Omental fat pad (tissue), 4 donors: ENCODE data around the gene AKNA. TPM values are rescaled to one million over a fixed set of nuclear protein-coding genes. Genes with fewer than 3 reads are reported as not detected.
A peak's percentile ranks its signal among the peaks of the same experiment; 100 is the strongest.

Experiments used
- ATAC-seq: fragments of 150-250 bp; one replicate; pipeline ENCODE4 v1.9.1; 2016; ENCODE audit warnings: mild to moderate bottlenecking, moderate library complexity; ENCODE audit not compliant: low FRiP score
- DNase-seq: peaks from one replicate; pipeline ENCODE4 v3.0.0-alpha.2; 2019; ENCODE audit warnings: low spot score
- CTCF ChIP-seq, 3 donors: fragments of 450-650 bp; IDR thresholded peaks; one replicate each; pipeline ENCODE4 v1.5.1; 2016 to 2017; ENCODE audit warnings: antibody characterized with exemption in 3 of 3, mild to moderate bottlenecking in 3 of 3, moderate library complexity in 2 of 3
- total RNA-seq, 4 donors: library from RNA; depleted of rRNA; stranded (reverse); fragments of >200 nt; gene quantifications; one replicate each; pipeline ENCODE4 v1.1.0, GENCODE V29; 2016

The AKNA gene
- total RNA-seq, 4 donors from 2014 or later = 22.6 to 86.1 (median 71.5) TPM

DNA sequence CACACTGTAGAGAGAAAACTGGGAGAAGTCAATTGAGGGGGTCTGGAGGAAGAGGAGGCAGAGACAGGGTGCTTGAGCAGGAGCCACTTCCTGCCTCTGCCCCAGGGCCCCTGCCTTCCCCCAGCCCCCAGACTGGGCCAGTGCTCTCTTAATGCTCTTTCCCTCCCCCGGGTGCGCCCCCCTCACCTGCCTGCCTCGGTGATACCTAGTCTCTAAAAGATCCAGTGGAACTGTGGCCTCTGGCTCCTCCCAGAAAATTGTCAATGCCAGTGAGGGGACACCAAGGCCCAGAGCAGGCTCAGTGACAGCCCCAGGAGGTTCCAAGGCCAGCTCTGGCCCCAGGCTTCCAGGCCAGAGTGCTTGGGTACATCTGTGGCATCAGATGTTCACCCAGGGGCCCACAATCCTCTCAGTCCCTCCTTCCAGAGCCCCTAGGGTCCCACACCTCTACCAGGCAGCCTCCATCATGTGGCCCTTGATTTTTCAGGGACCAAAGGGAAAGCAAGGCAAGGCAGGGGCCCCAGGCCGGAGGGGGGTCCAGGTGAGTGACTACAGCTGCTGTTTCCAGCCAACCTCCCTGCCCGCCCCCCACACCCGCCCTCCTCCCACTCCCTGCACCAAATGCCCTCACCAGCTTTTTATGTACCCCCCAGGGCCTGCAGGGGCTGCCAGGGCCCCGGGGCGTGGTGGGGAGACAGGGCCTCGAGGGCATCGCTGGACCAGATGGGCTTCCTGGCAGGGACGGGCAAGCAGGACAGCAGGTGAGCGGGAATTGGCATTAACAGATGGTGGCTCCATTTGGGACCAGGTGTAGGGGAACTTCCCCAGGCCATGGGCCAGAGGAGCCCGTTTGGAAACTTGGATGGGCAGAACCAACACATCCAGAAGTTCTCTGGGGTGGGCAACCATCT, 98.0 kb downstream of the AKNA start:
- no peak for ATAC-seq
- no peak for TF ChIP-seq CTCF (IDR thresholded peaks at IDR 0.05)
- no peak for DNase-seq

DNA sequence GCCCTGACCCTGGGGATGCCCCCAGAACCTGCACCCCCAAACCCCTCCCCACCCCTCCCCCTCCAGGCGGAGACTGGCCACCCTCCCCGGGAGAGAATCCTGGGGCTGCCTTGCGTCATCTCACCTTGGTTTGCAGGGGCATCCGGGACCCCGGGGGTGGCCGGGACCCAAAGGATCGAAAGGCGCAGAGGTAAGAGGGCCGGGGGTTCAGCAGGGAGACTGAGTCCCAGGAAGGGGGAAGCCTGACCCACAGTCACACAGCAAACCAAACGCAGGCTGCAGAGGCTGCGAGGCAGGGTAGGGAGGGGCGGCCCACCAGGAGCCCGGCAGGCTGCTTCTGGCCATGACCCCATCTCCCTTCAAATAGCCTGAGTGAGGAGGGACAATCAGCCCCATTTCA, 98.7 kb downstream of the AKNA start:
- TF ChIP-seq CTCF (IDR thresholded peaks at IDR 0.05) = no peak
- no peak for DNase-seq
- ATAC-seq = no peak

DNA sequence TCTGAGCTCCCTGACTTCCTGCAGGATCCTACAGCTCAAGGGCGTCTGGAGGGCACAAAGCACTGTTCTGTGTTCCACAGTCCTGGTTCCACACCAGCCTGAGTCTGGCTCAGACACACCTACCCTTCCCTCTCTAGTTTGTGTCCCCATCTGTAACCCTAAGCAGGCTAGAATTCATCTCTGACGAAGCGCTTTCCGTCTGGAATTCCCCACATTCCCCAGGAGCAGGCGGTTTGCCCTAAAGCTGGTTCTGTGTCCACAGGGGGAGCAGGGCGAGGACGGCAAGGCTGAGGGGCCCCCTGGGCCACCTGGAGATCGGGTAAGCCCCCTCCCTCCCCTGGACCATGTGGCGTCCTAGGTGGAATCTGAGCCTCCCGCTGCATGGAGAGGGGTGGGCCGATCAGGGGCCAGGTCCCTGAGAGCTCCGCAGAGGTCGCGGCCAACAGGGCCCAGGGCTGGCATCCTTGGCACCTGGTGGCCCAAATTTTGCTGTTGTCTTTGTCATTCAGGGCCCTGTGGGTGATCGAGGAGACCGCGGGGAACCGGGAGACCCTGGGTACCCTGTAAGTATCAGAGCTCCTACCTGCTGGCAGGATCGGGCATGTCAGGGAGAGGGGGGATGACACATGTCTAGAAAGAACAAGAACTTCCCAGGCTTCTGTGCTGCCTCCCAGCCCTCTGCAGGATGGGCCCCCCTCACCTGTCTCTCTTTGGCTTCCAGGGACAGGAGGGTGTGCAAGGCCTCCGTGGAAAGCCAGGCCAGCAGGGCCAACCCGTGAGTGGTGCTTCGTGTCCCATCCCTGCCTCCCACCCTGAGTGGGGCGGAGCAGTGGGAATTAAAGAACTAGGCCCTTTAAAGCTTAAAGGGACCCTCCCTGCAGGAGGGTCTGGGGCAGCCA, 99.3 kb downstream of the AKNA start:
- DNase-seq (peak; percentile 18), ATAC-seq (no peak)
- no peak for TF ChIP-seq CTCF (IDR thresholded peaks at IDR 0.05)

GRCh38 chr9:114287763-114288192, 100.0 kb downstream of the AKNA start:
- DNase-seq (peak; percentile 20), ATAC-seq (no peak)
- no peak for TF ChIP-seq CTCF (IDR thresholded peaks at IDR 0.05)

DNA sequence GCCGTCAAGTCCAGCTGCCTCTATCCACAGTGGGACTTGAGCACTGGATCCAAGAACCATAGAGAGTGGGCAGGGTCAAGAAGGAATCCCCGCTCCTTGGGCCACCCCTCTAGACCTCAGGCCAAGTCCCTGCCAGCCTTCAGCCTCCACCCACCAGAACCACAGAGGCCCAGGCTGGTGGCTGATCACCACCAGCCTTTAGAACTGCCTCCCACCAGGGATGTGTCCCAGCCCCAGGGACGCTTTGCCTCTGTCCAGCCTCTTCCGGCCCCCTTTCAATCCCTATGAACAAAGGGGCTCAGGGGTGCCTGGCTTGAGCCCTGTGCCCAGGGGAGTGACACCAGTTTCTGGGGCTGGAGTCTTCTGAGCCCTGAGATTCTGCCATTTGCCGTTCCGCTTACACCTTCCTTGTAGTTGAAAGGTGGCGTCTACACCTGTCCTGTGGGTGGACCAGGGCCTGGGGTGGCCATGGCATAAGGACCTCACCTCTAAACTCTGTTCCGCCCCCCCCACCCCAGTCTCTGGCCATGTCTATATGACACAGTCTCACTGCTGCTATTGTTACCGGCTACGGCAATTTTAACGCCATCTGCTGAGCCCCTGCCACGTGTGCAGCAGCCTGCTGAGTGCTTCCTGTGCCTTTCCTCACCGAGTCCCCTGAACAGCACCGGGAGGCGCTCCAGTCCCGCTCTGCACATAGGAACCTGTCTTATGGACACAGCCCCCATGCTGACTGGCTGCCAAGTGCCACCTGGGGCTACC, 100.6 kb downstream of the AKNA start:
- peak; percentile 21 for DNase-seq
- no peak for TF ChIP-seq CTCF (IDR thresholded peaks at IDR 0.05)
- no peak for ATAC-seq

- no peak for TF ChIP-seq CTCF (IDR thresholded peaks at IDR 0.05)
- ATAC-seq = no peak
- no peak for DNase-seq
Measured at GRCh38 chr9:114286146-114286679, 101.6 kb downstream of the AKNA start.
